Stimulated activated CD8-positive, alpha-beta memory T cell treated with anti-CD3 and anti-CD28 coated beads, Interleukin-15, amount 100 ng/mL, for 4 hours (primary cell): ENCODE results near the gene LRP1B.
"Not testable (repeated sequence)": the region's sequence is repeated elsewhere in the genome, so short reads cannot be mapped to it uniquely, and the experiment has no call there.

Experiments
- DNase-seq, 2 donors: peaks; one replicate each; pipeline ENCODE4 v3.0.0-alpha.2; 2020; ENCODE audit warnings: low read depth in 2 of 2

The LRP1B gene

DNA sequence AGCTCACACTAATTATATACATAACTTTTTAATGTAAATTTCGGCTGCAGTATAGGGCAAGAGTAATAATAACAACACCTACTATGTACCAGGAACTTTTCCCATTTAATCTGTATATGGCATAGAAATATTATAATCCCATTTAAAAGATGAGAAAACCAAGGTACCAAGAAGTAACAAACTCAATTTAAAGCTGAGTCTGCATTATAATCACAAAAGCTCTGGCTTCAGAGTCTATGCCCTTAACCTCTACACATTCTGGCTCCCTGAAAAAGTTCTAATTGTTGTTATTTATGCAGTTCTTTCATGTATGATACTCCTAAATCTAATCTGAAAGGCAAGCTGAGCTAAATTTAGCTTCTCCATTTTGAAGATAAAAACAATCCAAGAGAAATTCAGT lies 1675.5 kb downstream of the LRP1B start:
- no peak for DNase-seq

DNA sequence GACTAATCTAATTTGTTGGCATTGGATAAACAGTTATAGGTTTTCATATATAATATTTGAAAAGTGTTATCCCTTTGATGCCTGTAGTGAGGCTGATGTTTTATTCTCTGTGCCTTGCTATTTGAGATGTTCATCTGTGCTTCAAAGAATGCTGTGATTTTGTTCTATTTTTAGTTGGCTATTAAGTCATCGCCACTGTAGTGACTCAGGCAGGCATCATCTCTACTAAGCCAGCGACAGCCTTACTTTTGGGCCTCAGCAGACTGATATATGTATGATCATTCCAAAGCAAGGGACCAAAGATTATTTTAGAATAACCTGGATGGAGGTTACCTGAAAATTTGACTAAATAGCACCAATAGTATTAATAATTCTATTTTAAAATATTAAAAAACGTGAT lies 1676.1 kb downstream of the LRP1B start:
- no peak for DNase-seq

DNA sequence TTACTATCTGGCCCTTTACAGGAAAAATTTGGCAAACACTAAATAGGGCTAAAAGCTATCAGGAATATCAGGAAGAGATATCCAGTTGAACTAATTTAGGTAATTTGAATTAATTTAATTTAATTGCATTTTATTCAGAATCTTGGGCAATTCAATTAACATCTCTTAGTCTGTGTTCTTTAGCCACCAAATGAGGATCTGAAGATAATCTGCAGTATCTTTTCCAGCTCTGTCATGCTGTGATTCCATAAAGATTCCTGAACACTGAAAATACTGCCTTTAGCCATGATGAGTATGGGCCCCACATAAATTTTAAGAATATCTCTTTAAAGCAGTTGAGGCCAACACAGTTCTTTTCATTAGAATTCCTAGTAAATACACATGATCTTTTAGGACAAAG lies 1679.5 kb downstream of the LRP1B start:
- no peak for DNase-seq

DNA sequence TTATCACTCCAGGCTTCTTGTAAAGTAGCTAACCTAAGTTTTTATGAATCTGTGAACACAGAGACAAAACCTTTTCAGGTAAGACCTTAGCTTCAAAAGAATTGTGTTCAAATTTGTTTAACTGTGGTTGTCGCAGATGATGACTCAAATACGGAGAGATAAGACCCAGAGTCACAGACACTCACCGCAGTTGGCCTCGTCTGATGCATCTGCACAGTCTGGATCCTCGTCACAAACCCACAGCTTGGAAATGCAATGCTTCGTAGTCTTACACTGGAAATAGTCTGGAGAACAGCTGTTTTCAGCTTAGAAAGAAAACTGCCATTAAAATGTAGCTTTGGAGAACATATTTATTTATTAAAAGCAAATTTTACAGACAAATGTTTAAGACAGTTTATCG lies 1688.5 kb downstream of the LRP1B start:
- DNase-seq = no peak

DNA sequence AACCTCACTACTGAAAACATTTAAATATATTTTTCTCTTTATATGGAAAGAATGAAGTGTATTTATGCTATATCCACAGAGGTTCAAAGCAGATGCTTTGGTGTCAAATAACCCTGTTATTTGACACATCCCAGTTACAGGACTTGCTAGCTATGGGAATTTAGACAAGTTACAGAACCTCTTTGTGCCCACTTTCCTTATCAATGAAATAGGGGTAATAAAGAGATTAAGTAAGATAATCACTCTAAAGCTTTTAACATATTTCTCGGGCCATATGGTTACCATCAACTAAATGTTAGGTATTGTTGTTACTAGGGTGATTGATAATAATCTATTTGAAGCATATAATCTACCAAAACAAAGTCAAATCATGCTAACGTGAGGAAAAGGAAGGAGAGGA lies 1690.0 kb downstream of the LRP1B start:
- DNase-seq = no peak

GRCh38 chr2:140436936-140437335 lies 1693.9 kb downstream of the LRP1B start:
- no peak for DNase-seq

GRCh38 chr2:140427033-140427432 lies 1703.8 kb downstream of the LRP1B start:
- not testable (repeated sequence) for DNase-seq

GRCh38 chr2:140424471-140424870 lies 1706.3 kb downstream of the LRP1B start:
- no peak for DNase-seq

GRCh38 chr2:140422759-140423158 lies 1708.1 kb downstream of the LRP1B start:
- DNase-seq = no peak

GRCh38 chr2:140417504-140417903 lies 1713.3 kb downstream of the LRP1B start:
- DNase-seq = no peak

DNA sequence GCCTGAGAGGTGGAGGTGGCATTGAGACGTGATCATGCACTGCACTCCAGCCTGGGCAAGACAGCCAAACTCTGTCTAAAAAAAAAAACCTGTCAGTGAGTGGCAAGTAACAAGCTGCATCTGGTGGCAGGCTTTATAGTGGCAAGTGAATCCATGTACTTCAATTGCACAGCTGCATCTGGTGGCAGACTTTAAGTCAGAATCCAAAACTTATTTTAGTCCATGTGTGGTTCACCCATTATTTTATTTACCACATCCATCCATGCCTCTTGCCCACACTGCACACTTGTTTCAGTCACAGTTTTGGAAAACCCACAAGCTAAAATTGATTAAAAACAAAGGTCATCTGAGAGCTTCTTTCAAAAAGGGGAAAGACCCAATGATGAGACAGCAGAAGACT lies 1714.2 kb downstream of the LRP1B start:
- DNase-seq = no peak

DNA sequence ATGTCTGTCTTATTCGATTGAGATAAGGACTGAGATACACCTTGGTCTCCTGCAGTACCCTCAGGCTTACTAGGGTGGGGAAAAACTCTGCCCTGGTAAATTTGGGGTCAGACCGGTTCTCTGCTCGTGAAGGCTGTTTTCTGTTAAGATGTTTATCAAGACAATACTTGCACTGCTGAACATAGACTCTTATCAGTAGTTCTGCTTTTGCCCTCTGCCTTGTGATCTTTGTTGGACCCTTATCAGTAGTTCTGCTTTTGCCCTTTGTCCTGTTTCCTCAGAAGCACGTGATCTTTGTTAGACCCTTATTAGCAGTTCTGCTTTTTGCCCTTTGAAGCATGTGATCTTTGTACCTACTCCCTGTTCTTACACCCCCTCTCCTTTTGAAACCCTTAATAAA lies 1715.8 kb downstream of the LRP1B start:
- not testable (repeated sequence) for DNase-seq

DNA sequence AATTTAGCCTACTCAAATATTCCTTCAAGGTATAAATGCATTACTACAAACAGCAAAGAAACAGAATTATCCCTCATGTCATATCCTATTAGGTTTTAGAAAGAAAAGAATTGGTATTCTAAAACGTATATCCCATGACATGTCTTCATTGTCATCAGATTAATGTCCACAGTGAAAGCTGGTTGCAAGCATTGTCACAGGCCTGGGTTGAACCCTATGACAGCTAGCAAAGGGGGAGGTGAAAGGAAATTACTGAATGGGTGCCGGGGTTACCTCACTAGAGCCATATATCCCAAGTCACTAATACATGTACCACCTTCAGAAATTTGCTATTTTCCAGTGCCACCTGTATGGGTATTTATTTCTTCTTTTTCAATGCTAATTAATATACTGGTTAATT lies 1720.1 kb downstream of the LRP1B start:
- no peak for DNase-seq

DNA sequence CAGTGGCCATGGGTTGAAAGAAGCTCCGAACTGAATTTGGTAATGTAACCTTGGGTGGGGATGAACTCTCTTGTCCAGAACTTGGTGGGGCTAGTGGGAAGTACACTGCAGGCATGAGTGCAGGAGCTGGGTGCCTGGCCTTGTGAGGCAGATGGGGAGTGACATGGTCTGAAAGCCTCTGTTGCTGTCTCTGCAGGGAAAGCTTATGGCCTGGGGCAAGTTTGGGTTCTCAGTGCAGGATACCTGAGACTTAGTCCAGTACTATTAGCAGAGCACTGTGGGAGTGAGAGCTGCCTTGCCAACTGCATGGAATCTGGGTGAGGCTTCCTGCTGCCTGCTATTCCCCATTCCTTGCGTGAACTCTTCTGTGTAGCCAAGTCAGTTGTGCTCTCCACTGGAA lies 1729.8 kb downstream of the LRP1B start:
- no peak for DNase-seq

DNA sequence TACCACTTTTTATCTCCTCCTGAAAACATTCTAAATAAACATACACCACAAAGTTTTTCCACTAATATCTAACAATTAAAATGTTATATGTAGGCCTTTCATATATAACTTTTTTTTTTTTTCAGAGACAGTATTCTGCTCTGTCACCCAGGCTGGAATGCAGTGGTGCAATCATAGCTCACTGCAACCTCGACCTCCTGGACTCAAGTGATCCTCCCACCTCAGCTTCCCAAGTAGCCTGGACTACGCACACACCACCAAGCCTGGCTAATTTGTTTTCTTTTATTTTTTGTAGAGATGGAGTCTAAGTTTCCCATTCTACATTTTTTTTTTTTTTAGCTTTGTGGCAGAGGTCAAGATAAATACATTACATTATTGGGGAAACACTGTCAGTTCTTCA lies 1738.0 kb downstream of the LRP1B start:
- no peak for DNase-seq

DNA sequence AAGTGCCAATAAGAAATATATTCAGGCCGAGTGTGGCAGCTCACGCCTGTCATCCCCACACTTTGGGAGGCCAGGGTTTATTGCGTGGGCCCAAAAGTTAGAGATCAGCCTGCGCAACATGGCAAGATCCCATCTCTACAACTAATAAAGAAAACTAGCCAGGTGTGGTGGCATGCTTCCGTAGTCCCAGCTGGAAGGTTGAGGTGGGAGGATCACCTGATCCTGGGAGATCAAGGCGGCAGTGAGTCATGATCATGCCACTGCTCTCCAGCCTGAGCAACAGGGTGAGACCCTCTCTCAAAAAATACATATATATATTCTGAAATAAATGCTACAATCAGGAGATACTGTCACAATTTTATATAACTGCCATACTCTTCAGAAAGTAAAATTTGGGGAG lies 1745.9 kb downstream of the LRP1B start:
- no peak for DNase-seq

DNA sequence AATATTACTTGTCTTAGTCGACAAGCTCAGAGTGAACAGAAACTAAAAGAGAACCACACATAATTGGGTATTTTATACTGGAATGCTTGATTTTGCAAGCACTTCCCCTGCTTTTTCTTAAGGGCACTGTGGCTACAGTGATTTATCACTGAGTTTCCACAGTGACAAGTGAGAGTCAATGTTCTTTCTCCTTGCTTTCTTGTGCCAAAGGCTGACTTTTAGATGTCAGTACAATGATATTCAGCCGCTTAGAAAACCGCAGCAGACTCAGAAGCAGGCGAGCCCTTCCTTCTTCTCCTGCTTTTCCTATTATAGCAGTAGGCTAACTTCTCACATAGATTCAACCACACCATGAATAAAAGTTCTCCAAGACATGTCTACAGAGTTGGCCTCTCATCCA lies 1747.0 kb downstream of the LRP1B start:
- DNase-seq = no peak

- DNase-seq = no peak
Observed at GRCh38 chr2:140376686-140377085, 1754.1 kb downstream of the LRP1B start.

- DNase-seq = no peak
Observed at GRCh38 chr2:140363131-140363530, 1767.7 kb downstream of the LRP1B start.

DNA sequence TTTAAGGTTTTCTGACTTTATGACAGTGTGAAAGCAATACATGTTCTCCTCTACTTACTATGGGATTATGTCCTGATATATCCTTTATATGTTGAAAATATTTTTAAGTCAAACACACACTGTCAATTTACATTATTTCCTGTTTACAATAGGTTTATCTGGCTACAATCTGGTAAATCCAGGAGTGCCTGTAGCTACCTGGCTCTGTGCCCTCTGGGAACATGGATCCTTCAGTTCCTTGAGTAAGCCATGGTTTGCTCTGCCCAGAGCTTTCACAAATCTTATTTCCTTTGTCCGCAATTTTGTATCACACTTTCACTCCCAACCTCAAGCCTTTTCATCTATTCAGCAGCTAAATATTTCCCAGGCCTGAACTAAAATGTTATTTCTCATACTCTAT lies 1768.5 kb downstream of the LRP1B start:
- DNase-seq = no peak

DNA sequence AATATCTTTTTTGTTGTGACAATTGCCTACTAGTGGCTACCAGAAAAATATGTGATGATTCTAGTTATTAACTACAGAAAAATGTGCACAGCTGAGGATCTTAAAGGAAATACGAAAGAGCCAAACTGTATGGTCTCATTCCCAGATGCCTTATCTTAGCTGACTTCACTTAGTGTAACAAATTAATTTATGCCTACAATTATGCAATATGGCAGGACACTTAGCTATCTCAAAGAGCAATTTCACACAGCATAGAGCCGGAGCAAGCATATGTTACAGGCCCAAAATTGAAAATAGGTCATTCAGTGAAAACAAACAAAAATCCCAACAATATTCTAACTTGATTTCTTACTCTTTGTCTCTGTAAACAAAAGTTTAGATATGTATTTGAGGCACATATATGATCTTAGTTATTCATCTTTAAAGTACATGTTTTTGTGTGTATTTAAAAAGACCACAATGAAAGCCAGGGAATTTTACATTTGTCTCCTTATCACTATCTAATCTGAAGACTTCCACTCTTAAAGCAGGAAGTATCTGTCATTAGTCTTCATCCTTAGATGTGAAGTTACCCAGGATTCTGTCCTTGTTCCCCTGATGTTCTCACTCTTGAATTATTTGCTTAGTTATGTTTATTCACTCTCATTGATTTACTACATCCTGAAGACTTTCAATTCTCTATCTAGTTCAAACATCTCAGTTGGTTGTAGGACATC lies 1771.6 kb downstream of the LRP1B start:
- no peak for DNase-seq

DNA sequence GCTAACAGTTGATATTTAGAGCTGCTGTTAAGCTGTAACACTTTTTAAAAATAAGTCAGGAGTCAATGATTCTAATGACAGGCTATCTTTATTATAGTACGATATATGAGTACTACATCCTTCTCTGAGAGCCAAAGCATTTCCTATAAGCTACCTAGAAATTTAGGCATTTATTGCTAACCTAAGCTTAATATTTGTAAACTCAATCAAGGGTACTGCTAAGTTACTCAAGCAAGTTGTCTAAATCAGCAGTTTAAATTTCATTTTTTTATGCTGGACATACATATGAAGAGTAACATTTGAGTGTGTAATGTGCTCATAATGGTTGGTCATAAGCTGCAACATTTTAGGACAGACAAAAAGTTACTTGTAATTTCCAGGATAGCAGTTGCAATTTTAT lies 1774.1 kb downstream of the LRP1B start:
- no peak for DNase-seq

GRCh38 chr2:140355511-140356090 lies 1775.2 kb downstream of the LRP1B start:
- DNase-seq = no peak

GRCh38 chr2:140354544-140354943 lies 1776.3 kb downstream of the LRP1B start:
- no peak for DNase-seq
